K562 (cell line): ENCODE data around the gene VGLL4. TPM values are rescaled to one million over a fixed set of nuclear protein-coding genes. Genes with fewer than 3 reads are reported as not detected.

Source experiments
- ATAC-seq: fragments of 200-7000 bp; cut with Tn5 transposase; 3 replicates; pipeline ENCODE4 v1.9.1; 2020; ENCODE audit warnings: moderate library complexity
- BruUV-seq: library from RNA; stranded (reverse); fragments of 400-500 nt; replicated peaks from 2 replicates; lab custom pipeline; 2021; lab: Mats Ljungman, UMichigan
- CTCF ChIA-PET: fragments of 300-600 bp; formaldehyde crosslinking; extraction: SDS; loops from one replicate; lab custom pipeline; 2021; ENCODE audit warnings: low intra/inter-chr PET ratio; lab: Yijun Ruan, JAX
- POLR2A ChIA-PET: fragments of 300-600, 350-650 bp; sonication (Branson Sonifier 250); formaldehyde crosslinking; extraction: SDS; loops from one replicate; lab custom pipeline; 2021; ENCODE audit warnings: antibody characterized with exemption, inconsistent platforms; lab: Yijun Ruan, JAX
- DNase-seq, 4 experiments: peaks; one replicate each; pipeline versions ENCODE4 v3.0.0 to v3.0.0-alpha.2; 2011 to 2018; ENCODE audit warnings: low spot score in 3 of 4, mixed read lengths in 3 of 4; ENCODE audit errors: extremely low read depth in 1 of 4
- FAIRE-seq: peaks from 2 replicates; lab custom pipeline; 2011; peaks lifted over from hg19 to GRCh38; lab: Jason Lieb, UNC
- H2AFZ ChIP-seq: 2 replicates; pipeline ENCODE4 v1.6.0; 2011; ENCODE audit warnings: low read depth, low read length, control low read depth, inconsistent platforms
- H3K27ac ChIP-seq: fragments of 200-600 bp; 3 replicates; pipeline ENCODE4 v1.8.0; 2011; ENCODE audit warnings: low read depth, mild to moderate bottlenecking, control low read depth, inconsistent platforms, low read length, moderate library complexity, mixed read lengths; ENCODE audit errors: extremely low read depth
- H3K27me3 ChIP-seq, 2 experiments: fragments of 300-600 bp in 1 of 2; 2 replicates in 1 of 2; 3 replicates in 1 of 2; pipeline versions ENCODE4 v1.6.0 to v1.8.0; 2011; ENCODE audit warnings: inconsistent platforms in 2 of 2, low read length in 2 of 2, mild to moderate bottlenecking in 1 of 2, mixed read lengths in 1 of 2, moderate library complexity in 1 of 2; ENCODE audit not compliant: control insufficient read depth in 2 of 2, insufficient read depth in 2 of 2
- H3K36me3 ChIP-seq: fragments of 300-600 bp; 3 replicates; pipeline ENCODE4 v1.8.0; 2011; ENCODE audit warnings: mild to moderate bottlenecking, low read length, inconsistent platforms; ENCODE audit not compliant: control insufficient read depth, insufficient read depth
- H3K4me1 ChIP-seq, 2 experiments: fragments of 200-600 bp in 1 of 2; replicated peaks in 1 of 2; 2 replicates in 1 of 2; 3 replicates in 1 of 2; pipeline versions ENCODE4 v1.5.1 to v1.8.0; 2011; ENCODE audit warnings: inconsistent platforms in 2 of 2, low read length in 2 of 2, mild to moderate bottlenecking in 1 of 2, mixed read lengths in 1 of 2, moderate library complexity in 1 of 2; ENCODE audit not compliant: control insufficient read depth in 2 of 2, insufficient read depth in 2 of 2
- H3K4me2 ChIP-seq: 2 replicates; pipeline ENCODE4 v1.6.1; 2011; ENCODE audit warnings: low read length, control low read depth, inconsistent platforms, mixed read lengths; ENCODE audit not compliant: insufficient read depth
- H3K4me3 ChIP-seq: fragments of 200-600 bp; sonication (generic), shearing (Covaris generic); 2 replicates; pipeline ENCODE4 v1.5.1; 2016; ENCODE audit warnings: control low read depth, inconsistent platforms
- H3K79me2 ChIP-seq: fragments of 200-600 bp; 3 replicates; pipeline ENCODE4 v1.8.0; 2011; ENCODE audit warnings: low read length, inconsistent platforms; ENCODE audit not compliant: control insufficient read depth, insufficient read depth
- H3K9ac ChIP-seq, 2 experiments: 2 replicates each; pipeline versions ENCODE4 v1.6.0 to v1.6.1; 2011; ENCODE audit warnings: low read depth in 2 of 2, low read length in 2 of 2, control low read depth in 1 of 2, inconsistent platforms in 1 of 2, mild to moderate bottlenecking in 1 of 2, mixed read lengths in 1 of 2; ENCODE audit not compliant: insufficient read depth in 1 of 2
- H3K9me1 ChIP-seq: one replicate; pipeline ENCODE4 v1.6.0; 2011; ENCODE audit warnings: inconsistent platforms, mild to moderate bottlenecking, low read length, moderate library complexity; ENCODE audit not compliant: control insufficient read depth, insufficient read depth
- H3K9me3 ChIP-seq: replicated peaks from 2 replicates; pipeline ENCODE4 v1.5.1; 2011; ENCODE audit warnings: low read depth, low read length, inconsistent platforms; ENCODE audit not compliant: control insufficient read depth, insufficient read depth
- H4K20me1 ChIP-seq: replicated peaks from 2 replicates; pipeline ENCODE4 v1.6.1; 2011; ENCODE audit warnings: low read length, inconsistent platforms, mixed read lengths; ENCODE audit not compliant: control insufficient read depth, insufficient read depth
- POLR2G ChIP-seq: fragments of 200-400 bp; formaldehyde crosslinking; IDR thresholded peaks from 2 replicates; pipeline ENCODE4 v1.6.1; 2017; ENCODE audit warnings: low read depth, mild to moderate bottlenecking, antibody characterized with exemption, low read length, moderate library complexity
- WGBS: fragments of 100-300 bp; shearing (Covaris generic); methylation state at CpG from one replicate; pipeline ENCODE4 v1.1.6; 2016; ENCODE audit warnings: low coverage, mixed read lengths; ENCODE audit not compliant: insufficient coverage; ENCODE audit errors: missing lambda C conversion rate; 5-methylcytosine and 5-hydroxymethylcytosine counted together
- in situ Hi-C: fragments of 300-500 bp; cut with MboI; formaldehyde crosslinking; loops from 4 replicates; pipeline ENCODE4 v1.15.0; 2018; ENCODE audit warnings: inconsistent platforms, mixed read lengths
- intact Hi-C: fragments of 100-400 bp; cut with micrococcal nuclease; formaldehyde crosslinking; loops from 2 replicates; pipeline ENCODE4 v1.14.2; 2022
- polyA plus RNA-seq, 8 experiments: library from polyadenylated mRNA; depleted of rRNA in 4 of 8; stranded (reverse) in 5 of 8; unstranded in 3 of 8; fragments of >200 nt; fragmentation: Nextera tagmentation in 2 of 8; fragmentation: Illumina TruSeq in 1 of 8; extraction: Ambion mirVana in 2 of 8; extraction: Trizol in 1 of 8; gene quantifications; 2 replicates each; pipeline versions ENCODE4 v1.2.1 to v1.2.3, GENCODE V29; 2011 to 2014; ENCODE audit warnings: inconsistent platforms in 1 of 8, missing spikeins in 1 of 8
- total RNA-seq, 7 experiments: library from RNA; depleted of rRNA in 6 of 7; stranded (reverse); fragments of >200 nt in 6 of 7; fragmentation: Illumina TruSeq in 2 of 7; extraction: Trizol in 2 of 7; gene quantifications; 2 replicates each; pipeline versions ENCODE4 v1.2.1 to v1.2.3, GENCODE V29; 2011 to 2021; ENCODE audit warnings: low replicate concordance in 1 of 7
- TF ChIP-seq, protein P1 (sequence below): fragments of 250-450 bp; sonication (Bioruptor Pico); IDR thresholded peaks from 2 replicates; pipeline ENCODE4 v1.5.0; 2021

The VGLL4 gene
- total and polyA plus RNA-seq, 9 of the 15 experiments (the other 6 are each of a cell fraction or from before 2014, with no cell fraction given) = 0.27 to 10.9 (median 8.6) TPM

DNA sequence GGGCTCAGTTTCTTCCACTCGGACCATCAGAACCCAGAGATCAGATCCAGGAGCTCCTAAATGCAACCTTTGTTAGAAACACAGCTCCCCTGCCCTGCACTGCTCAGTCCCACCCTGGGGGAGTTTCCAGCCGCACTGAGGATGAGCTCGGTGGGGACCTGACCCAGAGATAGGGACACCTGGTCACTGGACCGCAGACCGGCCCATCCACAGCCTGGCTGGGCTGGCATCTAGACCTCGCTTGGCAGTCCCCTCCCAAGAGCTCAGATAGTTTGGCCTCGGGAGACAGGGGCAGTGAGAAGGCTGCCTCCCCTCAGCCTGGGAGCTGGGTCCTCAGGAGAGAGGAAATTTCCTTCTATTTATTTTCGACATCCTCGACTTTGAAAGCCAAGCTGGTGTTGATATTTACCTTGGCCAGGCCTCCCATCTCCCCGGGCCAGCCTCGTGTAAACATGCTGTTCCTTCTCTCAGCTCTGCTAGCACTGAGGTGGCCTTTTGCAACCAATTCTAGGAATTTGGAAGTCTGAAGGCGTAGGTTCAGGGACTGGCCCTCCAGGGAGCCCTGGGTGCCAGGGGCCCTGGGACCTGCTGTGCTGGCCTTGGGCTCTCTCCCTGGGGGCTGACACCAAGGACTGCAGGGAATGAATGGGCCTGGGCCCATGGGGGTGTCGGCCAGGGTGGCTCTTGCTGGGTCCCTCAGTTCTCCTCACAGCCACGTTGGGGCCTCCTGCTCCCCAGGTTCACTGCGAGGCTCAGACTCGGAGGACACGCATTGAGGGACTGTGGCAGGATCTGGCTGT lies 90.1 kb downstream of the VGLL4 start:
- H3K27me3 ChIP-seq = no peaks in the 10 kb centered on the region
- no peaks in the 10 kb centered on the region for H3K9me1 ChIP-seq
- DNase-seq (no peak), ATAC-seq (no peak), FAIRE-seq (no peak)
- peaks cover 3% of the 10 kb centered on the region; the same call in 1 of the 3 replicates for H3K36me3 ChIP-seq
- ChIA-PET CTCF (no interaction called here), POLR2A (interaction anchor here (0.5 to 1.1 kb wide), 3 partner anchors 15 to 292 kb away, joined by 3 to 4 read pairs (median 3); no protein-coding TSS in a partner anchor)
- H3K9me3 ChIP-seq = no peaks in the 10 kb centered on the region
- no peak overlapping the region for H3K4me3 ChIP-seq
- BruUV-seq = no TSS peak
- no peak overlapping the region for H2AFZ ChIP-seq
- no peaks in the 10 kb centered on the region for H4K20me1 ChIP-seq
- no peaks in the 10 kb centered on the region for H3K79me2 ChIP-seq
- 64% methylated on average over 17 of the region's 17 CpGs for WGBS
- intact Hi-C loops = no loop called here
- H3K4me1 ChIP-seq = peaks cover 0 to 6% of the 10 kb centered on the region in 2 experiments; a peak in 2 of 5 replicates
- H3K4me2 ChIP-seq = no peak overlapping the region
- no peak overlapping the region for H3K27ac ChIP-seq
- peak; percentile 37; the same call in 1 of the 2 replicates for TF ChIP-seq POLR2G
- TF ChIP-seq, protein P1, sequence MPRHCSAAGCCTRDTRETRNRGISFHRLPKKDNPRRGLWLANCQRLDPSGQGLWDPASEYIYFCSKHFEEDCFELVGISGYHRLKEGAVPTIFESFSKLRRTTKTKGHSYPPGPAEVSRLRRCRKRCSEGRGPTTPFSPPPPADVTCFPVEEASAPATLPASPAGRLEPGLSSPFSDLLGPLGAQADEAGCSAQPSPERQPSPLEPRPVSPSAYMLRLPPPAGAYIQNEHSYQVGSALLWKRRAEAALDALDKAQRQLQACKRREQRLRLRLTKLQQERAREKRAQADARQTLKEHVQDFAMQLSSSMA (CRISPR knock-in tag) = no peak
- peak overlapping the region in 1 of 2 experiments; percentile 51; a peak in 2 of 4 replicates for H3K9ac ChIP-seq
- in situ Hi-C loops = no loop called here
